Skeletal muscle satellite cell (primary cell): ENCODE data around the gene ULBP1.
"Not testable (repeated sequence)": the region's sequence is repeated elsewhere in the genome, so short reads cannot be mapped to it uniquely, and the experiment has no call there.

Experiments
- H3K27me3 ChIP-seq: 2 replicates; pipeline ENCODE4 v1.7.0; 2013; ENCODE audit warnings: low read length; ENCODE audit not compliant: control insufficient read depth, insufficient read depth
- H3K36me3 ChIP-seq: 2 replicates; pipeline ENCODE4 v1.7.0; 2013; ENCODE audit warnings: mild to moderate bottlenecking, control low read depth, low read length; ENCODE audit not compliant: insufficient read depth
- H3K4me1 ChIP-seq: 2 replicates; pipeline ENCODE4 v1.7.0; 2013; ENCODE audit warnings: low read length; ENCODE audit not compliant: control insufficient read depth, insufficient read depth
- H3K4me2 ChIP-seq: 2 replicates; pipeline ENCODE4 v1.7.0; 2013; ENCODE audit warnings: mild to moderate bottlenecking, low read length
- H3K4me3 ChIP-seq: 2 replicates; pipeline ENCODE4 v1.7.0; 2013; ENCODE audit warnings: low read length
- H3K9ac ChIP-seq: 2 replicates; pipeline ENCODE4 v1.7.0; 2013; ENCODE audit warnings: mild to moderate bottlenecking, low read depth, low read length, moderate library complexity
- H3K9me3 ChIP-seq: replicated peaks from 2 replicates; pipeline ENCODE4 v1.7.0; 2013; ENCODE audit warnings: mild to moderate bottlenecking, control low read depth, low read length

Gene ULBP1

DNA sequence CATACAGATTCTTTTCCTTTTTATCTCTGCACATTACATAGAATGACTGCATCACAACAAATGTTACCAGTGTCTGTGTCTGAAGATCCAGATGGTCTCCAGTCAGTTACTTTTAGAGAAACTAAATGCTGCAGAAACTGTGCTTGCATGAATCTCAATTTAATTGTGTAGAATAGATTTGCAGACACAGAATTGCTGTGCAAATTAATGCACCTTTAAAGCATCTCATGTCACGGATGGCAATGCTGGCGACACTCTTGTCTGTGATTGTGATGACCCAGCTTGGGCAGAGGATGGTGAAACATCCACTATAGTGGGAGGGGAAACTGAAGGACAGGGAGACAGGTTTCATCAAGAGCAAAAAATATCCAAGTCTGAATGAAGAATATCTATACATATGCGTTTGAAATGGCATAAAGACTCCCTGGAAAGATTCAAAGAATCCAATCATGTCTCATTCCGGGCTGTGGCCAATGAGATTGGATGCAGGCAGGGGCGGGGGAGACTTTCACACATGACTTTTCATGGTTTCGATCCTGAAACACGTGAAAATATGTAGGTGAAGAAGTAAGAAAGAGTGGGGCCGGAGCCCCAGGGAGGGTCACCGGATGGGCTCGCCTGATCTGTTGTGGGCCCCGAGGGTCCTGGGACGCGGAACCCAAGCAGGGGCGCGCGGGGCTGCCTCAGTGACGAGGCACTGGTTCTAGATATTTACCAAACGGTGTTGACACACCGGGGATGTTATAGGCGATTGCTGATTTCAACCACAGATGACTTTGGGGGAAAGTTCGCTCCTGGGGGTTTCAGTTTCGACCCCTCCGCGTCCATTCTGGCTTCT is 50.3 kb downstream of the ULBP1 start:
- not testable (repeated sequence) for H3K9me3 ChIP-seq, H3K4me3 ChIP-seq, H3K36me3 ChIP-seq, H3K4me2 ChIP-seq, H3K9ac ChIP-seq, H3K4me1 ChIP-seq
- peaks cover 64% of the 10 kb centered on the region for H3K27me3 ChIP-seq

DNA sequence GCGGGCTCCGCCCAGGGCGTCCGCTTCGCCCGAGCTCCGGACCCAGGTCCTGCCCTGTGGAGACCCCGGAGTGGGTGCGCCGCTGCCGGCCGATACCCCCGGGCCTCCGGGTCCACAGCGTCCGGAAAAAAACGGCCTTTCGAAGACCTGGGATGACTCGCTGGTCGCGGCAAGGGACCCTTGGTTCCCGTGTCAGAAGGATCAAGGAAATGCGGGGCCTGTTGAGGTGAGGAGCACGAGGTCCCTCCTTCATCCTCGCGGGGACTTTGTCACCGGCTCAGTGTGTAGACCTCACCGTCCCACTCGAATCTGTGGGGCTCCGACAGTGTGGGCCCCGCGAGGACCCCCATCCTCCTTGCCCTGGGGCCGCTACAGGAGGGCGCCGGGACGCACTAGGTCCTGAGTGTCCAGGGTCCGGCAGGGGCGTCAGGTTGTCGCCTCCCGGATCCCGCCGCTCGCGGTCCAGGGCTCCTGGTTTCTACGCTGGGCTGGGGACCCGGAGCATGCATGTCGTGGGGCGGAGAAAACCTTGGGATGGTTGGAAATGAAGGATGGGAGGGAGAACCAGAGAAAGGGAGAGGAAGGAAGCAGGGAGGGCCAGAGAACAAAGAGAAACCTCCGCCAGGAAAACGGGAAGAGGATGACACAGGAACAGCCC is 51.0 kb downstream of the ULBP1 start:
- not testable (repeated sequence) for H3K9ac ChIP-seq, H3K9me3 ChIP-seq, H3K4me1 ChIP-seq, H3K36me3 ChIP-seq
- Histone ChIP-seq H3K27me3 (peaks cover 66% of the 10 kb centered on the region), H3K4me3 (peak overlapping the region; percentile 45), H3K4me2 (peak overlapping the region; percentile 49)

DNA sequence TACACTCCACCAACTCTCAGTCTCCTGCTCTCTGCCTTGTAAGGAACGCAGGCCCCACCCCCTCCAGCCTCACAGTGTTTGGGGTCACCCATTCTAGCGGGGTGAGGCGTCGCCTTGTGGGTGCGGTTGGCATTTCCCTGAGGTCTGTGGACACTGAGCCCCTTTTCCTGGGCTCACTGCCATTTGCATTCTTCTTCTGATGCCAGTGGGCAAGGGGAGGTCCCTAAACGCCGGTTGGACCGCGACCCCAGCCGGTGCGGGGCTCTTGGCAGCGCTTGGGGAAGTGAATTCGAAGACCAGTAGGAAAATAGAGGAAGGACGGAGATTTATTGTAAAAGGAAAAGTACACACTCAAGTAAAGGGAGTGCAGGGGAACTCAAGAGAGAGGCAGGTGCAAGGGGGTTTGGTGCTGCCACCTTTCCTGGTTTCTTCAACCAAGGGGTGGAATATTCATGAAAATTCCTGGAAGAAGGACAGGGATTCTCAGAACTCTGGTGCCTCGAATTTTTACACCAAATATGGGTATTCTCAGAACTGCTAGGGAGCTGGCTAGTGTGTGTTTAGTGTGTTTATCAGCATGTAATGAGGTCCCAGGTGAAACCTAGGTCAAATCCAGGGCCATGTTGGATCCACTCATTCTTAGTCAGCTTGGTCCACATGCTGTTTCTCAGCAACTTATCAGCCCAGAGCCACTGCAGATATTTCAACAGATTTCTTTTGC is 51.7 kb downstream of the ULBP1 start:
- H3K27me3 ChIP-seq = peaks cover 60% of the 10 kb centered on the region

DNA sequence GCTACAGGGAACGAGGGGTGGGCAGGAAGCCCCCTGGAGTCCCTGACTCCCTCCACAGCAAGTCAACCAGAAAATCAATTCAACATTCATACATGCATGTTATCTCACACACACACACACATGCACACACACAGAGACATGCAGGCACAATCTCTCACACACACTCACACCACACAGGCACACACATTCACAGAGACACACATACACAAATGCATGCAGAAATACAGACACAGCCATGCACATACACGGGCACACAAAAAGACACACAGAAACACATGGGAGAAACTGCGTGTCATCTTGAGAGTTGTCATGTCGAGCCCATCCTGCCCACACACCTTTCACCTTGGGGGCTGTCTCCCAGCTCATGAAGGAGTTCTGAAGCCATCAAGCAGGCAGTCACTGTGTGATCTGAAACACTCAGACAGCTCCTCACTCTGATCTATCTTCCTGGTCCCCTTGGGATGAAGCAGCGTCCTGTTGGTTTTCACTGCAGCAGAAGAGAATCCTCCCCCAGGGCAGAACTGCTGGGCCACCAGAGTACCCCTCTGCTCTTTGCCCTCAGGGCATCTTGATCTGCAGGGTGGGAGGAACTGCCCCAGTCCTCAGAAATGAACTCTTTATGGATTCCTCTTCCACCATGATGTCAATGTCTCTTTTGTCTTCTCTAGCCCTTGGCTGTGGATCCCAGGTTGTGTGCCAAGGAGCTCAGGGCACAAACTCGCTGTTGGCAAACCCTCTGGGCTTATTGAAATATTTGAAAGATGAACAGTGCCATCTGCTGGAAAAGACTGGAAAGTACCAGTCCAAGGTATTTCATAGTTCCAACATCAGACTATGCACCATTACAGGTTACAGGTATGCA is 52.8 kb downstream of the ULBP1 start:
- peaks cover 54% of the 10 kb centered on the region for H3K27me3 ChIP-seq
- no peaks in the 10 kb centered on the region for H3K36me3 ChIP-seq

More for the DNA sequence above, 51.7 kb downstream of the ULBP1 start:
- H3K9me3 ChIP-seq, H3K4me1 ChIP-seq, H3K9ac ChIP-seq, H3K36me3 ChIP-seq: not testable (repeated sequence)
- H3K4me3 ChIP-seq = peak overlapping the region; percentile 45
- H3K4me2 ChIP-seq = peak overlapping the region; percentile 49

DNA sequence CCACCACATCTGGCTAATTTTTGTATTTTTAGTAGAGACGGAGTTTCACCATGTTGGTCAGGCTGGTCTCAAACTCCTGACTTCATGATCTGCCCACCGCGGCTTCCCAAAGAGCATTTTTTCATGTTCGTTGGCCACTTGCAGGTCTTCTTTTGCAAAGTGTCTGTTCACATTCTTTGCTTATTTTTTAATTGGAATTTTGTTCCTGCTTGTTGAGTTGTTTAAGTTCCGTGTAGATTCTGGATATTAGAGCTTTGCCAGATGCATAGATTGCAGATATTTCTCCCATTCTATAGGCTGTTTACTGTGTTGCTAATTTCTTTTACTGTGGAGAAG is 53.4 kb downstream of the ULBP1 start:
- not testable (repeated sequence) for H3K4me1 ChIP-seq, H3K9ac ChIP-seq, H3K4me3 ChIP-seq, H3K36me3 ChIP-seq, H3K9me3 ChIP-seq, H3K4me2 ChIP-seq
- peaks cover 48% of the 10 kb centered on the region for H3K27me3 ChIP-seq

More for the DNA sequence above, 52.8 kb downstream of the ULBP1 start:
- Histone ChIP-seq H3K4me1 (no peaks in the 10 kb centered on the region), H3K4me3 (no peak overlapping the region), H3K9me3 (no peaks in the 10 kb centered on the region), H3K9ac (no peak overlapping the region), H3K4me2 (no peak overlapping the region)

DNA sequence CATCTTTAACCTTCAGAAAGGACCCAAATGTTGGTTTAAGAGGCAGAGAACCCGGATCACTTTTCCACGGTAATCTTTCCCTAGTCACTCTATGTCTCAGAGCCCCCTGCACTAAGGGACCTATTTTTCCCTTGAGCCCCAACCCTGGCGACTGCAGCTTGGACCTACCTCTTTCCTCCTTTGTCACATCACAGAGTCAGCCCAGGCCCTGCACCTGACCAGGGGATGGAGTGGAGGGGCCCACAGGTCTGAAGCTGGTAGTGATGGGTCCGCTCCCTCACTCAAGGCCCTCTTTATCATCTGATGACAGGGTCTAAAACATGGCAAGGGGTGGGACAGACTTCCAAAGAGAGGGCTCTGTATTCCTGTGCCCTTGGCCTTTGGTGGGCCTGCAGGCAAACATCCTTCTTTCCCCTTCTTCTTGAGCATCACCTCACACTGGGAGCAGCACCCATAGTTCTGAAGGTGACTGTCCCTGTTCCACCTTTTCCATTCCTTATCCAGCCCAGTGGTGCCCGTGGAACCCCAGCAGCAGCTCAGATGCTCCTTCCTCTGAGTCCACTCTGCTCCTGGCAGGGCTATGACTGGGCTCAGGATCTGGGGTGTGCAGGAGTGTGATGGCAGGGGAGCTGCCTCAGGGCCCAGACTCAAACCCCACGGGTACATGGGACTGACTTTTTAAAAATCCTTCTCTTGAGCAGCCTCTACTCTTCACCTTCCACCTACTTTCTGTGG is 55.3 kb downstream of the ULBP1 start:
- no peak overlapping the region for H3K4me2 ChIP-seq

DNA sequence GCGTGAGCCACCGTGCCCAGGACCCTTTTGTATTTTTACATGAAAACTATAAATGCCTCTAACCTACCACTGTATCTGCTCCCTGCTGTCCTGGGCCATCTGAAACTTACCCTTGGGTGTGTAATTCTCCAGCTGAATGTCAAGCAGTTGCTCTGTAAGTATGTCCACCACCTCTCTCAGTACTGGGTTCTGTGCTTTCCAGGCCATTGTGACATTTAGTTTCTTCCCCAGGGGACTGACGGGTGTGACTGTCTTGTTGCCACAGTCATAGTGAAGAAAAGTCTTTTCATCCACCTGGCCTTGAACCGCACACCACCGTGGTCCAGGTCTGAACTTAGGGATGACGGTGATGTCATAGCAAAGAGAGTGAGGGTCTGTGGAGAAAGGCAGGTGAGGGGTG is 58.1 kb downstream of the ULBP1 start:
- not testable (repeated sequence) for H3K4me1 ChIP-seq, H3K4me2 ChIP-seq
- peaks cover 32% of the 10 kb centered on the region for H3K27me3 ChIP-seq

More for the DNA sequence above, 55.3 kb downstream of the ULBP1 start:
- Histone ChIP-seq H3K4me3 (no peak overlapping the region), H3K4me1 (no peaks in the 10 kb centered on the region), H3K9ac (no peak overlapping the region), H3K36me3 (no peaks in the 10 kb centered on the region), H3K27me3 (peaks cover 35% of the 10 kb centered on the region), H3K9me3 (no peaks in the 10 kb centered on the region)

More for the DNA sequence above, 58.1 kb downstream of the ULBP1 start:
- not testable (repeated sequence) for H3K36me3 ChIP-seq, H3K9me3 ChIP-seq, H3K4me3 ChIP-seq, H3K9ac ChIP-seq
